HG03045 (cell line): Measurements from ENCODE around the gene SVIL.
"Not testable (repeated sequence)": the region's sequence is repeated elsewhere in the genome, so short reads cannot be mapped to it uniquely, and the experiment has no call there.

Experiments
- ATAC-seq: cut with Tn5 transposase; IDR thresholded peaks from one replicate; pipeline ENCODE4 v1.9.1; 2021; ENCODE audit warnings: mild to moderate bottlenecking, moderate library complexity; ENCODE audit not compliant: unreplicated experiment

SVIL gene

GRCh38 chr10:29624357-29624756, 10.4 kb downstream of the SVIL start:
- ATAC-seq = not testable (repeated sequence)

- ATAC-seq = no peak
Measured at GRCh38 chr10:29623797-29624196, 11.0 kb downstream of the SVIL start.

GRCh38 chr10:29622382-29622922, 12.3 kb downstream of the SVIL start:
- ATAC-seq = no peak

- no peak for ATAC-seq
Measured at GRCh38 chr10:29621161-29621560, 13.6 kb downstream of the SVIL start.

GRCh38 chr10:29620112-29620690, 14.6 kb downstream of the SVIL start:
- ATAC-seq = no peak

- no peak for ATAC-seq
Measured at GRCh38 chr10:29619241-29619669, 15.5 kb downstream of the SVIL start.

- ATAC-seq = no peak
Measured at GRCh38 chr10:29618341-29619171, 16.2 kb downstream of the SVIL start.

GRCh38 chr10:29617880-29618340, 16.9 kb downstream of the SVIL start:
- ATAC-seq = no peak

GRCh38 chr10:29616542-29616941, 18.2 kb downstream of the SVIL start:
- ATAC-seq = no peak

- no peak for ATAC-seq
Measured at GRCh38 chr10:29615195-29615594, 19.6 kb downstream of the SVIL start.

GRCh38 chr10:29614289-29614688, 20.5 kb downstream of the SVIL start:
- ATAC-seq = not testable (repeated sequence)

- ATAC-seq = no peak
Measured at GRCh38 chr10:29613791-29614190, 21.0 kb downstream of the SVIL start.

GRCh38 chr10:29613196-29613595, 21.6 kb downstream of the SVIL start:
- no peak for ATAC-seq

- ATAC-seq = no peak
Measured at GRCh38 chr10:29612657-29613056, 22.1 kb downstream of the SVIL start.

- ATAC-seq = no peak
Measured at GRCh38 chr10:29611781-29612381, 22.9 kb downstream of the SVIL start.

GRCh38 chr10:29610876-29611647, 23.7 kb downstream of the SVIL start:
- no peak for ATAC-seq

- ATAC-seq = not testable (repeated sequence)
Measured at GRCh38 chr10:29610331-29610730, 24.4 kb downstream of the SVIL start.

- no peak for ATAC-seq
Measured at GRCh38 chr10:29609696-29610095, 25.1 kb downstream of the SVIL start.

GRCh38 chr10:29608476-29609301, 26.1 kb downstream of the SVIL start:
- ATAC-seq = no peak

GRCh38 chr10:29608062-29608461, 26.7 kb downstream of the SVIL start:
- ATAC-seq = no peak
